A549 (cell line): ENCODE measurements around the gene EVPL. TPM values are rescaled to one million over a fixed set of nuclear protein-coding genes. Genes with fewer than 3 reads are reported as not detected.

ENCODE experiments used
- ATAC-seq, 2 experiments: fragments of 200-7000 bp in 1 of 2; fragments of >200 bp in 1 of 2; cut with Nextera tagmentation in 1 of 2; cut with Tn5 transposase in 1 of 2; 3 replicates each; pipeline versions ENCODE4 v1.8.0 to v1.9.1; 2018 to 2020; ENCODE audit warnings: mild to moderate bottlenecking in 1 of 2, moderate library complexity in 1 of 2
- CTCF ChIA-PET: fragments of 300-600 bp; sonication (Branson Sonifier 250); formaldehyde crosslinking; extraction: SDS; loops from one replicate; lab custom pipeline; 2021; ENCODE audit warnings: antibody characterized with exemption, inconsistent platforms; lab: Yijun Ruan, JAX
- POLR2A ChIA-PET: fragments of 350-600 bp; formaldehyde crosslinking; extraction: SDS; loops from one replicate; lab custom pipeline; 2021; ENCODE audit warnings: antibody characterized with exemption, inconsistent platforms; lab: Yijun Ruan, JAX
- DNase-seq, 2 experiments: peaks; one replicate each; pipeline versions ENCODE4 v3.0.0 to v3.0.0-alpha.2; 2011 to 2016; ENCODE audit warnings: low read depth in 1 of 2, low spot score in 1 of 2
- FAIRE-seq: peaks from 2 replicates; lab custom pipeline; 2011; peaks lifted over from hg19 to GRCh38; lab: Jason Lieb, UNC
- H3K27ac ChIP-seq, 2 experiments: fragments of >200 bp; sonication (Bioruptor Twin); formaldehyde crosslinking; 3 replicates each; pipeline ENCODE4 v1.5.1; 2016 to 2017
- H3K4me1 ChIP-seq: fragments of >200 bp; sonication (Bioruptor Twin); formaldehyde crosslinking; 3 replicates; pipeline ENCODE4 v1.6.1; 2016
- H3K4me2 ChIP-seq: fragments of >200 bp; sonication (Bioruptor Twin); formaldehyde crosslinking; 3 replicates; pipeline ENCODE4 v1.6.1; 2016
- H3K4me3 ChIP-seq: fragments of >200 bp; sonication (Bioruptor Twin); formaldehyde crosslinking; 3 replicates; pipeline ENCODE4 v1.5.1; 2016
- H3K9me3 ChIP-seq: fragments of >200 bp; sonication (Bioruptor Twin); formaldehyde crosslinking; 3 replicates; pipeline ENCODE4 v1.6.1; 2016
- BHLHE40 ChIP-seq: IDR thresholded peaks from 2 replicates; pipeline ENCODE4 v1.6.1; 2012; ENCODE audit warnings: low read depth, low read length, inconsistent platforms
- EP300 ChIP-seq, 2 experiments: fragments of >200 bp; sonication (Bioruptor Twin); formaldehyde crosslinking; IDR thresholded peaks; 2 replicates in 1 of 2; 3 replicates in 1 of 2; pipeline ENCODE4 v1.6.1; 2016 to 2017
- ESRRA ChIP-seq: fragments of 150-350 bp; IDR thresholded peaks from 2 replicates; pipeline ENCODE4 v1.6.1; 2014; ENCODE audit warnings: mild to moderate bottlenecking, low read length, borderline replicate concordance
- FOSB ChIP-seq: fragments of 250-450 bp; sonication (Bioruptor Pico); IDR thresholded peaks from 2 replicates; pipeline ENCODE4 v1.5.0; 2020; ENCODE audit warnings: mild to moderate bottlenecking, moderate library complexity
- FOXS1 ChIP-seq: fragments of 250-450 bp; sonication (Bioruptor Pico); IDR thresholded peaks from 2 replicates; pipeline ENCODE4 v1.5.0; 2020; ENCODE audit warnings: mild to moderate bottlenecking, moderate library complexity
- HDAC2 ChIP-seq: fragments of 200-600 bp; sonication (generic); IDR thresholded peaks from 2 replicates; pipeline ENCODE4 v1.6.1; 2016
- JUN ChIP-seq, 2 experiments: fragments of >200 bp; sonication (Bioruptor Twin); formaldehyde crosslinking; IDR thresholded peaks; 2 replicates in 1 of 2; 3 replicates in 1 of 2; pipeline ENCODE4 v1.6.1; 2016 to 2017
- JUNB ChIP-seq: fragments of >200 bp; sonication (Bioruptor Twin); formaldehyde crosslinking; IDR thresholded peaks from 2 replicates; pipeline ENCODE4 v1.6.1; 2016
- MYC ChIP-seq: IDR thresholded peaks from 2 replicates; pipeline ENCODE4 v1.6.1; 2012; ENCODE audit warnings: mild to moderate bottlenecking, inconsistent platforms, low read length, improper control_type of control experiment, borderline replicate concordance
- NFE2L2 ChIP-seq: fragments of 150-350 bp; conservative IDR thresholded peaks from 2 replicates; pipeline ENCODE4 v1.6.1; 2014; ENCODE audit warnings: low read length
- NR3C1 ChIP-seq: fragments of >200 bp; sonication (Bioruptor Twin); formaldehyde crosslinking; IDR thresholded peaks from 3 replicates; pipeline ENCODE4 v1.6.1; 2017
- PHF8 ChIP-seq: fragments of 200-600 bp; sonication (generic); IDR thresholded peaks from 2 replicates; pipeline ENCODE4 v1.6.1; 2016; ENCODE audit warnings: low read depth, mild to moderate bottlenecking, antibody characterized with exemption, moderate library complexity, borderline replicate concordance
- RAD21 ChIP-seq, 2 experiments: fragments of >200 bp in 1 of 2; sonication (Bioruptor Twin) in 1 of 2; formaldehyde crosslinking in 1 of 2; IDR thresholded peaks in 1 of 2; conservative IDR thresholded peaks in 1 of 2; 2 replicates in 1 of 2; 3 replicates in 1 of 2; pipeline ENCODE4 v1.6.1; 2012 to 2018; ENCODE audit warnings: inconsistent platforms in 1 of 2
- RCOR1 ChIP-seq: fragments of 150-350 bp; IDR thresholded peaks from 2 replicates; pipeline ENCODE4 v1.6.1; 2014; ENCODE audit warnings: antibody characterized with exemption, low read length, low read depth
- RNF2 ChIP-seq: fragments of 200-600 bp; sonication (generic); IDR thresholded peaks from 2 replicates; pipeline ENCODE4 v1.6.1; 2016; ENCODE audit warnings: low read depth, mild to moderate bottlenecking, antibody characterized with exemption, moderate library complexity, borderline replicate concordance
- SREBF2 ChIP-seq: fragments of 450-650 bp; IDR thresholded peaks from 2 replicates; pipeline ENCODE4 v1.6.1; 2014; ENCODE audit warnings: mild to moderate bottlenecking, moderate library complexity
- TFCP2L1 ChIP-seq: fragments of 250-450 bp; sonication (Bioruptor Pico); IDR thresholded peaks from 2 replicates; pipeline ENCODE4 v1.5.0; 2021; ENCODE audit warnings: mild to moderate bottlenecking
- TP53 ChIP-seq: fragments of 250-450 bp; sonication (Bioruptor Pico); IDR thresholded peaks from 2 replicates; pipeline ENCODE4 v1.5.0; 2021; ENCODE audit warnings: mild to moderate bottlenecking, moderate library complexity
- WGBS: methylation state at CpG from one replicate; pipeline ENCODE4 v1.1.6; 2017; ENCODE audit errors: missing lambda C conversion rate; 5-methylcytosine and 5-hydroxymethylcytosine counted together
- polyA plus RNA-seq, 4 experiments: library from polyadenylated mRNA; depleted of rRNA in 3 of 4; stranded (reverse); fragments of >200 nt; fragmentation: RNase III in 1 of 4; extraction: RNeasy Plus Mini Kit Qiagen cat#74134 plus additional on column Dnase treatment in 1 of 4; gene quantifications; 2 replicates in 3 of 4; 3 replicates in 1 of 4; pipeline ENCODE4 v1.2.3, GENCODE V29; 2011 to 2017
- TF ChIP-seq, protein P1 (sequence below): fragments of >200 bp; sonication (Bioruptor Twin); formaldehyde crosslinking; IDR thresholded peaks from 3 replicates; pipeline ENCODE4 v1.6.1; 2016
- TF ChIP-seq, protein P2 (sequence below): fragments of 150-350 bp; IDR thresholded peaks from 2 replicates; pipeline ENCODE4 v1.6.1; 2014; ENCODE audit warnings: low read depth, mild to moderate bottlenecking, low read length
- TF ChIP-seq, protein P3 (sequence below): fragments of 450-650 bp; IDR thresholded peaks from 2 replicates; pipeline ENCODE4 v1.6.1; 2014; ENCODE audit warnings: antibody characterized with exemption
- TF ChIP-seq, protein P4 (sequence below): IDR thresholded peaks from 2 replicates; pipeline ENCODE4 v1.6.1; 2012

EVPL gene
- polyA plus RNA-seq, 2 of the 4 experiments (the other 2 are of a cell fraction): 4.1 to 13.9 TPM

DNA sequence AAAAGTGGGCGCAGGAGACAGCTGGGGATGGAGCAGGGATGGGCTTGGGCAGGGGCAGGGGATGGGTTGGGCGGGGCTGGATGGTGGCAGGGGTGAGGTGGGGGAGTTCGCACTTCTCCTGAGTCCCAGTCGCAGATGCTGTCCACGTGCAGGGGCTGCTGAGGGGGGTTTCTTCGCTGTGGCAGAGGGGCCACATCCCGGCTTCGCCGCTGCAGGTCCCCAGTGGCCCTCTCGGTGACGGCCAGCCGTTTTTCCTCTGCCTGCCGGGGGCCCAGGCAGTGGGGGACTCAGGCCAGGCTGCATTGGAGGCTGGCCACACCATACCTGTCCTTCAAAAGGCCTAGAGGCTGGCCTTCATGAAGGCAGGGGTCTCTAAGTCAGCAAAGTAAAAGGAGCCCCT, 8.3 kb downstream of the EVPL start:
- no peak for FAIRE-seq
- Histone ChIP-seq H3K27ac (no peak overlapping the region), H3K4me2 (no peak overlapping the region), H3K4me3 (no peak overlapping the region), H3K9me3 (no peaks in the 10 kb centered on the region), H3K4me1 (no peaks in the 10 kb centered on the region)
- no peak for TF ChIP-seq RCOR1
- 94% methylated on average over 12 of the region's 13 CpGs for WGBS
- no peak for DNase-seq
- ChIA-PET POLR2A (no interaction called here), CTCF (interaction anchor here (1.3 to 18.5 kb wide), 8 partner anchors 18 to 284 kb away, joined by 3 to 408 read pairs (median 8); partner anchors contain the start of genes CDK3 and EVPL)
- no peak for ATAC-seq

DNA sequence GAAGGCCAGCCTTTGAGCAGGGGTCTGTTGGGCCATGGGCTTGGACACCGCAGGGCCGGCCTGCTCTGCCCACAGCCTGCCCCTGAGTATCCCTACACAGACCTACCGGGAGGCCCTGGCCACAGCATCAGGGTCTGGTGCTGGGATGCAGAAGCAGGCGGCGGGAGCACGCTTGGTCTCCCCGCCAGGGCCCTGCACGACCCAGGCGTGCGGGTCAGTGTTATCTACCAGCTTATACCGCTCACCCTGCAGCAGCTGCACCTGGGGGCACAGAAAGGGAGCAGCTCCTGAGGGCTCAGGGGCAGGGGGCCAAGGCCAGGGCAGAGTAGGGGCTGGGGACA, 8.8 kb downstream of the EVPL start:
- 94% methylated on average over 8 of the region's 11 CpGs for WGBS
- H3K4me1 ChIP-seq: no peaks in the 10 kb centered on the region
- TF ChIP-seq BHLHE40 (no peak), FOXS1 (CRISPR knock-in tag) (no peak), RAD21 (conservative IDR thresholded peaks at IDR 0.05 in 1 of 2, IDR thresholded peaks at IDR 0.05 in 1 of 2) (no peak), PHF8 (no peak), JUNB (no peak)
- TF ChIP-seq, protein P1, sequence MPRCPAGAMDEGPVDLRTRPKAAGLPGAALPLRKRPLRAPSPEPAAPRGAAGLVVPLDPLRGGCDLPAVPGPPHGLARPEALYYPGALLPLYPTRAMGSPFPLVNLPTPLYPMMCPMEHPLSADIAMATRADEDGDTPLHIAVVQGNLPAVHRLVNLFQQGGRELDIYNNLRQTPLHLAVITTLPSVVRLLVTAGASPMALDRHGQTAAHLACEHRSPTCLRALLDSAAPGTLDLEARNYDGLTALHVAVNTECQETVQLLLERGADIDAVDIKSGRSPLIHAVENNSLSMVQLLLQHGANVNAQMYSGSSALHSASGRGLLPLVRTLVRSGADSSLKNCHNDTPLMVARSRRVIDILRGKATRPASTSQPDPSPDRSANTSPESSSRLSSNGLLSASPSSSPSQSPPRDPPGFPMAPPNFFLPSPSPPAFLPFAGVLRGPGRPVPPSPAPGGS: no peak
- TF ChIP-seq, all 56 proteins: peak for 0
- no peak for DNase-seq
- CTCF ChIA-PET: interaction anchor here (0.9 to 18.5 kb wide), 7 partner anchors 18 to 281 kb away, joined by 3 to 408 read pairs (median 5); partner anchors contain the start of genes CDK3, EVPL and MRPL38
- no peak overlapping the region for H3K27ac ChIP-seq
- H3K4me3 ChIP-seq: no peak overlapping the region
- ATAC-seq: no peak
- H3K9me3 ChIP-seq: no peaks in the 10 kb centered on the region
- POLR2A ChIA-PET: no interaction called here
- FAIRE-seq: no peak
- no peak overlapping the region for H3K4me2 ChIP-seq

DNA sequence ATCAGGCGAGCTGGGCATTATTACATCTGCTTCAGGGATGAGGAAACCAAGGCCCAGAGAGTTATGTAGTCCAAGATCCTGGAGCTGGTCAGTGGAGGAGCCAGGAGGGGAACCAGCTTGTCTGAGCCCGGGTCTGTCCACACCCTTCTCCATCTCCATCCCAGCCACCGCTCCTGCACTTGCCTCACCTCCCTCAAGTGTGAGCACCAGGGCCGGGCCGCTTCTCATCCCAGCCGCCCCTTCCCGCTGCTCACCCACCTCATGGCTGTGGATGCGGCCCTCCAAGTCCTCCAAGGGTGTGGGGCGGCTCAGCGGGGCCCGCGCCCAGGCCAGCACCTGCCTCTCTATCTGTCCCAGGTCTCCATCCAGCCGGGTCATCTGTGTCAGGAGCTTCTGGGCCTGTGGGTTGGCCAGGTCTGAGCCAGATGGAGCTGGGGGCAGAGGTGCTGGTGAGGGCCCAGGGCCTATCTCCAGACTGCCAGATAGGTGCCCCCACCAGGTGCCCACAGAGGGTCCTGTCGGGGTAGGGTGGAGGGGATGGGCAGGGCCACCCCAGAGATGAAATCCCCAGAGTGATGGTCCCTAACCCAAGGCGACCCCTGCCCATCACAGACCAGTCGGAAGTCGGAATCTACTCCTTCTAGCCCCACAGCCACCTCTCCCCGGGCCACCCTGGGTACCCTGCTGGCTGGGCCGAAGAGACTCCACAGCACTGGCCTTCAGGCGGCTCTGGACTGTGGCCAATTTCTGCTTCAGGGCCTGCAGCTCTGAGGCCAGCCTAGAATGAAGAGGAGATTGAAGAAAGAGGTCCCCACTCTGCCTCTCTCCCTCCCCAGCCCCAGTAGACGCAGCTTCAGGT, 9.4 kb downstream of the EVPL start:
- H3K4me3 ChIP-seq: no peak overlapping the region
- no peak overlapping the region for H3K27ac ChIP-seq
- no peaks in the 10 kb centered on the region for H3K4me1 ChIP-seq
- no peak for DNase-seq
- H3K9me3 ChIP-seq: no peaks in the 10 kb centered on the region
- no peak for ATAC-seq
- H3K4me2 ChIP-seq: no peak overlapping the region
- TF ChIP-seq MYC (no peak), SREBF2 (no peak), EP300 (IDR thresholded peaks at IDR 0.05) (no peak), RNF2 (no peak), NFE2L2 (no peak), NR3C1 (no peak), ESRRA (no peak), TFCP2L1 (CRISPR knock-in tag) (no peak), FOSB (CRISPR knock-in tag) (no peak), TP53 (no peak), JUN (IDR thresholded peaks at IDR 0.05) (no peak), HDAC2 (no peak), RCOR1 (no peak)
- TF ChIP-seq, protein P2, sequence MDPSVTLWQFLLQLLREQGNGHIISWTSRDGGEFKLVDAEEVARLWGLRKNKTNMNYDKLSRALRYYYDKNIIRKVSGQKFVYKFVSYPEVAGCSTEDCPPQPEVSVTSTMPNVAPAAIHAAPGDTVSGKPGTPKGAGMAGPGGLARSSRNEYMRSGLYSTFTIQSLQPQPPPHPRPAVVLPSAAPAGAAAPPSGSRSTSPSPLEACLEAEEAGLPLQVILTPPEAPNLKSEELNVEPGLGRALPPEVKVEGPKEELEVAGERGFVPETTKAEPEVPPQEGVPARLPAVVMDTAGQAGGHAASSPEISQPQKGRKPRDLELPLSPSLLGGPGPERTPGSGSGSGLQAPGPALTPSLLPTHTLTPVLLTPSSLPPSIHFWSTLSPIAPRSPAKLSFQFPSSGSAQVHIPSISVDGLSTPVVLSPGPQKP: no peak
- TF ChIP-seq, protein P3, sequence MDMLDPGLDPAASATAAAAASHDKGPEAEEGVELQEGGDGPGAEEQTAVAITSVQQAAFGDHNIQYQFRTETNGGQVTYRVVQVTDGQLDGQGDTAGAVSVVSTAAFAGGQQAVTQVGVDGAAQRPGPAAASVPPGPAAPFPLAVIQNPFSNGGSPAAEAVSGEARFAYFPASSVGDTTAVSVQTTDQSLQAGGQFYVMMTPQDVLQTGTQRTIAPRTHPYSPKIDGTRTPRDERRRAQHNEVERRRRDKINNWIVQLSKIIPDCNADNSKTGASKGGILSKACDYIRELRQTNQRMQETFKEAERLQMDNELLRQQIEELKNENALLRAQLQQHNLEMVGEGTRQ: no peak
- TF ChIP-seq, protein P4, sequence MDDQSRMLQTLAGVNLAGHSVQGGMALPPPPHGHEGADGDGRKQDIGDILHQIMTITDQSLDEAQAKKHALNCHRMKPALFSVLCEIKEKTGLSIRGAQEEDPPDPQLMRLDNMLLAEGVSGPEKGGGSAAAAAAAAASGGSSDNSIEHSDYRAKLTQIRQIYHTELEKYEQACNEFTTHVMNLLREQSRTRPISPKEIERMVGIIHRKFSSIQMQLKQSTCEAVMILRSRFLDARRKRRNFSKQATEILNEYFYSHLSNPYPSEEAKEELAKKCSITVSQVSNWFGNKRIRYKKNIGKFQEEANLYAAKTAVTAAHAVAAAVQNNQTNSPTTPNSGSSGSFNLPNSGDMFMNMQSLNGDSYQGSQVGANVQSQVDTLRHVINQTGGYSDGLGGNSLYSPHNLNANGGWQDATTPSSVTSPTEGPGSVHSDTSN: no peak
- ChIA-PET POLR2A (no interaction called here), CTCF (interaction anchor here (0.5 to 18.5 kb wide), 9 partner anchors 18 to 1808 kb away, joined by 3 to 408 read pairs (median 5); partner anchors contain the start of genes CDK3, EVPL and MRPL38)
- WGBS: 87% methylated on average over 21 of the region's 21 CpGs
- FAIRE-seq: no peak
